Smooth muscle cell (in vitro differentiated cells): ENCODE measurements around the gene LENG9. TPM values are rescaled to one million over a fixed set of nuclear protein-coding genes. Genes with fewer than 3 reads are reported as not detected.
A peak's percentile ranks its signal among the peaks of the same experiment; 100 is the strongest.

Experiments
- DNase-seq: peaks from one replicate; lab custom pipeline; 2025; ENCODE audit not compliant: unreplicated experiment; lab: John Stamatoyannopoulos, UW
- H2AFZ ChIP-seq: fragments of 200-600 bp; sonication (generic); 2 replicates; pipeline ENCODE4 v1.6.0; 2016; ENCODE audit warnings: antibody characterized with exemption, low read depth, mild to moderate bottlenecking
- H3F3A ChIP-seq: fragments of 200-600 bp; sonication (generic); 2 replicates; pipeline ENCODE4 v1.6.0; 2017; ENCODE audit warnings: antibody characterized with exemption, low read depth
- H3K27ac ChIP-seq: fragments of 200-600 bp; sonication (generic); 2 replicates; pipeline ENCODE4 v1.5.1; 2016; ENCODE audit warnings: low read depth, mild to moderate bottlenecking
- H3K27me3 ChIP-seq: fragments of 200-600 bp; sonication (generic); 2 replicates; pipeline ENCODE4 v1.6.1; 2016; ENCODE audit warnings: low read depth, mild to moderate bottlenecking
- H3K36me3 ChIP-seq: fragments of 200-600 bp; sonication (generic); 2 replicates; pipeline ENCODE4 v1.5.1; 2016; ENCODE audit warnings: low read depth
- H3K4me1 ChIP-seq: fragments of 200-600 bp; sonication (generic); 2 replicates; pipeline ENCODE4 v1.5.1; 2016; ENCODE audit warnings: low read depth
- H3K4me2 ChIP-seq: fragments of 200-600 bp; sonication (generic); 2 replicates; pipeline ENCODE4 v1.6.0; 2016; ENCODE audit warnings: mild to moderate bottlenecking
- H3K4me3 ChIP-seq: fragments of 200-600 bp; sonication (generic); 2 replicates; pipeline ENCODE4 v1.5.1; 2016; ENCODE audit warnings: mild to moderate bottlenecking
- H3K79me2 ChIP-seq: fragments of 200-600 bp; sonication (generic); 2 replicates; pipeline ENCODE4 v1.6.0; 2016; ENCODE audit warnings: low read depth, mild to moderate bottlenecking
- H3K9ac ChIP-seq: fragments of 200-600 bp; sonication (generic); 2 replicates; pipeline ENCODE4 v1.6.0; 2016; ENCODE audit warnings: low read depth
- H3K9me3 ChIP-seq: fragments of 200-600 bp; sonication (generic); replicated peaks from 2 replicates; pipeline ENCODE4 v1.5.1; 2016; ENCODE audit warnings: low read depth
- H4K20me1 ChIP-seq: fragments of 200-600 bp; sonication (generic); 2 replicates; pipeline ENCODE4 v1.6.0; 2016; ENCODE audit warnings: low read depth
- WGBS: methylation state at CpG from one replicate; pipeline ENCODE4 v1.1.7; 2016; ENCODE audit warnings: low lambda C conversion rate; 5-methylcytosine and 5-hydroxymethylcytosine counted together
- polyA plus RNA-seq: library from polyadenylated mRNA; unstranded; fragments of >200 nt; fragmentation: Nextera tagmentation; extraction: Ambion mirVana; gene quantifications from 2 replicates; pipeline ENCODE4 v1.2.1, GENCODE V29; 2016
- total RNA-seq: library from RNA; depleted of rRNA; stranded (reverse); fragments of >200 nt; gene quantifications from 2 replicates; pipeline ENCODE4 v1.2.3, GENCODE V29; 2014
- TF ChIP-seq, protein P1 (sequence below): fragments of 200-600 bp; sonication (generic); IDR thresholded peaks from 2 replicates; pipeline ENCODE4 v1.5.1; 2017; ENCODE audit warnings: borderline replicate concordance, mild to moderate bottlenecking, antibody characterized with exemption; ENCODE audit not compliant: insufficient read depth, poor library complexity, severe bottlenecking

The LENG9 gene
- total and polyA plus RNA-seq, 2 experiments from 2014 or later: 0.57 to 4.1 TPM

DNA sequence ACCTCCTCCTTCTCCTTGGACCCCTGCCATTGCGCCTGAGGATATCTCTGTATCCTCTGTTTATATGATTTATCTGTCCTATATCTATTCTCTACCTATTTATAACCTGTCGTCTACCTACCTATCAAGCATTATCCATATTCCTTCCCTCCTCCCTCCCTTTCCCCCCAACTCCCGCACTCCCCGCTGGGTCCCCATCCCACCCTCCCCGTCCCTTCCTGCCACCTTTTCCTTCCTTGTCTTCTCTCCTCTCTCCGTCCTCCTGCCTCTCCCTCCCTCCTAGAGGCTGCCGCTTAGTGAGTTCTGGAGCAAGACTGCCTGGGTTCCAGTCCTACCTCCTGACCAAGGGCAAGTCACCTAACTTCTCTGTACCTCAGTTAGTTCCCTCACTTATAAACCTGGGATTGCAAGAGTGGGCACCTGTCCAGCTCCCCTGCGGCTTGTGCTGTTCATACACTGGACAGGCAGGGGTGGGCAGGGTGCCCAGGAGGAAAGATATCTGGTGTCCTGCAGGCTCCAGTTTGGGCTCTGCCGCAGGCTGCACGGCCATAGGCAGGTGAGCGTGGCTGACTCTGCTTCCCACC, 32.2 kb downstream of the LENG9 start:
- WGBS: 89% methylated on average over 6 of the region's 11 CpGs
- no peak overlapping the region for H3K27ac ChIP-seq
- H3K79me2 ChIP-seq: no peaks in the 10 kb centered on the region
- no peaks in the 10 kb centered on the region for H3K9me3 ChIP-seq
- peaks cover 17% of the 10 kb centered on the region for H4K20me1 ChIP-seq
- H3K4me3 ChIP-seq: peak overlapping the region; percentile 43
- peaks cover 19% of the 10 kb centered on the region for H3K4me1 ChIP-seq
- no peak for DNase-seq
- H3K4me2 ChIP-seq: peak overlapping the region; percentile 81
- H3K36me3 ChIP-seq: no peaks in the 10 kb centered on the region
- no peaks in the 10 kb centered on the region for H3F3A ChIP-seq
- TF ChIP-seq, protein P1, sequence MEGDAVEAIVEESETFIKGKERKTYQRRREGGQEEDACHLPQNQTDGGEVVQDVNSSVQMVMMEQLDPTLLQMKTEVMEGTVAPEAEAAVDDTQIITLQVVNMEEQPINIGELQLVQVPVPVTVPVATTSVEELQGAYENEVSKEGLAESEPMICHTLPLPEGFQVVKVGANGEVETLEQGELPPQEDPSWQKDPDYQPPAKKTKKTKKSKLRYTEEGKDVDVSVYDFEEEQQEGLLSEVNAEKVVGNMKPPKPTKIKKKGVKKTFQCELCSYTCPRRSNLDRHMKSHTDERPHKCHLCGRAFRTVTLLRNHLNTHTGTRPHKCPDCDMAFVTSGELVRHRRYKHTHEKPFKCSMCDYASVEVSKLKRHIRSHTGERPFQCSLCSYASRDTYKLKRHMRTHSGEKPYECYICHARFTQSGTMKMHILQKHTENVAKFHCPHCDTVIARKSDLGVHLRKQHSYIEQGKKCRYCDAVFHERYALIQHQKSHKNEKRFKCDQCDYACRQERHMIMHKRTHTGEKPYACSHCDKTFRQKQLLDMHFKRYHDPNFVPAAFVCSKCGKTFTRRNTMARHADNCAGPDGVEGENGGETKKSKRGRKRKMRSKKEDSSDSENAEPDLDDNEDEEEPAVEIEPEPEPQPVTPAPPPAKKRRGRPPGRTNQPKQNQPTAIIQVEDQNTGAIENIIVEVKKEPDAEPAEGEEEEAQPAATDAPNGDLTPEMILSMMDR: no peak
- no peak overlapping the region for H2AFZ ChIP-seq
- no peaks in the 10 kb centered on the region for H3K27me3 ChIP-seq
- H3K9ac ChIP-seq: no peak overlapping the region

DNA sequence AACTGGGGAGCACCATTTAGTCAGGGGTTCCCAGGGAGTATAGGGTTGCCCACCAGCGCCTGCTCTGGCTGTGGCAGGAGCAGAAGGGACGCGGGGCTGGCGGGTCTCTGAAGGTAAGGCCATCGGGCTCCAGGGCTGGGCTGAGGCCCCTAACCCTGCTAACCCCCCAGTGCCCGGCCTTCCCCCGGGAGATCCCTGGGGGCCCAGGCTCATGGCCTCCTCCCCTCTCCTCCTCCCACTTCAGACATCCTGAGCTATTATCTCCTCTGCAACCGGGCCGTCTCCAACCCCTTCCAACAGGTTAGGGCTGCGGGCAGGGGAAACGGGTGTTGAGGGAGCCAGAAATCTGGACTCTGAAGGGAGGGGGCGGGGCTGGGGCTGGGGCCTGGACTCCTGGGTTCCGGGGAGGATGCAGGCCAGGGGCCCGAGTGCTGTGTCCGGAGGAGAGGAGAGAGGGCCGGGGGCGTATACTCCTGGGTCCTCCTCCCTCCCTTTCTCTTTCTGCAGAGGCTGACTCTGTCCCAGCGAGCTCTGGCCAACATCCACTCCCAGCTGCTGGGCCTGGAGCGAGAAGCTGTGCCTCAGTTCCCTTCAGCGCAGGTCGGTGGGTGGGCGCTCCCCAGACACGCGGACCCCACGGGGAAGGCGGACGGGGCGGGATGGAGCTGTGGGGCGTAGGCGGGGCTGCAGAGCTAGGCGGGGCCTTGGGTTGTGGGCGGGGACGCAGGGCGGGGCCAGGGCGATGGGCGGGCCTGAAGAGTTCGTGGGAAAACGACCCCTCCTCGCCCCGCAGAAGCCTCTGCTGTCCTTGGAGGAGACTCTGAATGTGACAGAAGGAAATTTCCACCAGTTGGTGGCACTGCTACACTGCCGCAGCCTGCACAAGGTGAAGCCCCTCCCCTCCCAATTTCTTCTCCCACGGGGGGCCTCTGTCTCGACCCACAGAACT, 33.0 kb downstream of the LENG9 start:
- H3K27ac ChIP-seq: no peak overlapping the region
- H3K9me3 ChIP-seq: no peaks in the 10 kb centered on the region
- WGBS: 14% methylated on average over 24 of the region's 43 CpGs
- H3K4me1 ChIP-seq: peaks cover 16% of the 10 kb centered on the region
- H3K9ac ChIP-seq: no peak overlapping the region
- no peaks in the 10 kb centered on the region for H3K36me3 ChIP-seq
- H3K79me2 ChIP-seq: no peaks in the 10 kb centered on the region
- DNase-seq: peak; percentile 16
- H3F3A ChIP-seq: no peaks in the 10 kb centered on the region
- H3K4me2 ChIP-seq: peak overlapping the region; percentile 81
- no peaks in the 10 kb centered on the region for H3K27me3 ChIP-seq
- TF ChIP-seq, protein P1: no peak
- H3K4me3 ChIP-seq: peak overlapping the region; percentile 43
- peaks cover 10% of the 10 kb centered on the region for H4K20me1 ChIP-seq
- no peak overlapping the region for H2AFZ ChIP-seq

DNA sequence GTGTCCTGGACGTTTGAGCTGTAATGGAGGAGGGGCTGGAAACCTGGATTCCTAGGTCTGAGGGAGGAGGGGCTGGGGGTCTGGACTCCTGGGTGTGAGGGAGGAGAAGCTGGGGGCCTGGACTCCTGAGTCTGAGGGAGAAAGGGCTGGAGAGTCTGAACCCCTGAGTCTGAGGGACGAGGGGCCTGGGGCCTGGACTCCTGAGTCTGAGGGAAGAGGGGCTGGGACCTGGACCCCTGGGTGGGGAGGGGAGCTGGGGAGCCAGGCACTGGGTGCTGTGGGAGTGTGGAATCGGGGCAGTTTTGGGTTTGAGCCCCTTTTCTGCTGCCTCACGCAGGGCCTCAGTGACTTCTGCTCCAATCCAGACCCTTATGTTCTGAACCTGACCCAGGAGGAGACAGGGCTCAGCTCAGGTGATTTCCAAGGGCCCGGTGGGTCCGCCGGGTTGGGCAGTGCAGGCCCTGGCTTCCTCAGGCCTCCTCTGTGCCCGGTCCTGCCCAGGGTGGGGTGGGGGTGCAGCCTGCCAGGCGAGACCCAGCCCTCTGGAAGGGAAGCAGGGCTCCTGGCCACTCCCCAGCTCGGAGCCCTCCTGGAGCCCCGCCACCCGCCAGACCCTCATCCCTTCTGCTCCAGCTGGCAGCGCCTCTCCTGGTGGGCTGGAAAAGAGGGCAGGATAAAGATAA, 33.9 kb downstream of the LENG9 start:
- TF ChIP-seq, protein P1: no peak
- no peak overlapping the region for H2AFZ ChIP-seq
- DNase-seq: no peak
- H3K4me2 ChIP-seq: peak overlapping the region; percentile 81
- H3K4me1 ChIP-seq: peaks cover 16% of the 10 kb centered on the region
- peaks cover 4% of the 10 kb centered on the region for H4K20me1 ChIP-seq
- no peak overlapping the region for H3K4me3 ChIP-seq
- 69% methylated on average over 12 of the region's 13 CpGs for WGBS
- H3F3A ChIP-seq: no peaks in the 10 kb centered on the region
- no peaks in the 10 kb centered on the region for H3K79me2 ChIP-seq
- no peaks in the 10 kb centered on the region for H3K27me3 ChIP-seq
- H3K36me3 ChIP-seq: no peaks in the 10 kb centered on the region
- H3K9me3 ChIP-seq: no peaks in the 10 kb centered on the region
- no peak overlapping the region for H3K27ac ChIP-seq
- no peak overlapping the region for H3K9ac ChIP-seq
